Measurements from ENCODE around the gene MSL2. TPM values are rescaled to one million over a fixed set of nuclear protein-coding genes. Genes with fewer than 3 reads are reported as not detected.

MSL2 gene
- polyA plus RNA-seq, 1 donor (not counting 4 experiments of a cell fraction or from before 2014, with no cell fraction given) = 9.5 TPM

DNA sequence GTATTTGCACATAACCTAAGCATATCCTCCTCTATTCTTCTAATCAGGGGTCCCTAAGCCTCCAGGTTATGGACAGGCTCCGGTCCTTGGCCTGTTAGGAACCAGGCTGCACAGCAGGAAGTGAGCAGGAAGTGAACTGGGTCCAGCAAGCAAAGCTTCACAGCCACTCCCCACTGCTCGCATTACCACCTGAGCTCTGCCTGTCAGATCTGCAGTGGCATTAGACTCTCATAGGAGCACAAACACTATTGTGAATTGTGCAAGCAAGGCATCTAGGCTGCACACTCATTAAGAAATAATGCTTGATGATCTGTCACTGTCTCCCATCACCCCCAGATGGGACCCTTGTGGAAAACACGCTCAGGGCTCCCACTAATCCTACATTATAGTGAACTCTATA lies 9.8 kb downstream of the MSL2 start:
- dilution Hi-C loops (cut with MboI; ENCODE audit: extremely low pct_ligation_motif_present, low sequenced_read_pairs) = loop anchor here (25.0 kb wide), 1 partner anchor 151 kb away; no protein-coding TSS in a partner anchor
- Histone ChIP-seq H2AFZ (ENCODE audit: control insufficient read depth, low read length) (no peak overlapping the region), H4K20me1 (ENCODE audit: control insufficient read depth, extremely low read depth, insufficient read depth, low read length) (peaks cover 25% of the 10 kb centered on the region), H3K4me3 (ENCODE audit: control insufficient read depth in 2 of 3, extremely low read depth in 1 of 3, insufficient read depth in 2 of 3, low read depth in 1 of 3, low read length in 3 of 3) (no peak overlapping the region), H3K36me3 (ENCODE audit: control insufficient read depth in 2 of 2, extremely low read depth in 1 of 2, insufficient read depth in 2 of 2, low read length in 2 of 2) (no peaks in the 10 kb centered on the region), H3K4me2 (ENCODE audit: control insufficient read depth, extremely low read depth, insufficient read depth, low read depth, low read length) (peak overlapping the region; percentile 49), H3K9ac (ENCODE audit: control insufficient read depth, extremely low read depth, insufficient read depth, low read length) (no peak overlapping the region), H3K27me3 (ENCODE audit: control insufficient read depth, extremely low read depth, insufficient read depth, low read length) (no peaks in the 10 kb centered on the region), H3K4me1 (ENCODE audit: control insufficient read depth, extremely low read depth, insufficient read depth, low read length) (peaks cover 28% of the 10 kb centered on the region), H3K9me3 (ENCODE audit: control insufficient read depth, low read depth, low read length) (no peaks in the 10 kb centered on the region), H3K9me1 (ENCODE audit: control insufficient read depth, extremely low read depth, insufficient read depth, low read length) (peaks cover 3% of the 10 kb centered on the region), H3K79me2 (ENCODE audit: control insufficient read depth, insufficient read depth, low read length) (peaks cover 99% of the 10 kb centered on the region), H3K27ac (ENCODE audit: control insufficient read depth, insufficient read depth, low read length) (no peak overlapping the region)
- TF ChIP-seq, protein P1, sequence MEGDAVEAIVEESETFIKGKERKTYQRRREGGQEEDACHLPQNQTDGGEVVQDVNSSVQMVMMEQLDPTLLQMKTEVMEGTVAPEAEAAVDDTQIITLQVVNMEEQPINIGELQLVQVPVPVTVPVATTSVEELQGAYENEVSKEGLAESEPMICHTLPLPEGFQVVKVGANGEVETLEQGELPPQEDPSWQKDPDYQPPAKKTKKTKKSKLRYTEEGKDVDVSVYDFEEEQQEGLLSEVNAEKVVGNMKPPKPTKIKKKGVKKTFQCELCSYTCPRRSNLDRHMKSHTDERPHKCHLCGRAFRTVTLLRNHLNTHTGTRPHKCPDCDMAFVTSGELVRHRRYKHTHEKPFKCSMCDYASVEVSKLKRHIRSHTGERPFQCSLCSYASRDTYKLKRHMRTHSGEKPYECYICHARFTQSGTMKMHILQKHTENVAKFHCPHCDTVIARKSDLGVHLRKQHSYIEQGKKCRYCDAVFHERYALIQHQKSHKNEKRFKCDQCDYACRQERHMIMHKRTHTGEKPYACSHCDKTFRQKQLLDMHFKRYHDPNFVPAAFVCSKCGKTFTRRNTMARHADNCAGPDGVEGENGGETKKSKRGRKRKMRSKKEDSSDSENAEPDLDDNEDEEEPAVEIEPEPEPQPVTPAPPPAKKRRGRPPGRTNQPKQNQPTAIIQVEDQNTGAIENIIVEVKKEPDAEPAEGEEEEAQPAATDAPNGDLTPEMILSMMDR (optimal IDR thresholded peaks at IDR 0.05 in 1 of 3, IDR thresholded peaks at IDR 0.05 in 1 of 3, conservative IDR thresholded peaks at IDR 0.05 in 1 of 3; ENCODE audit: extremely low read depth in 1 of 3, insufficient read depth in 2 of 3, low read length in 3 of 3) = peak in 1 of 3 experiments; percentile 25
- TF ChIP-seq EZH2 (IDR thresholded peaks at IDR 0.05; ENCODE audit: low read length) = no peak
- DNase-seq (ENCODE audit: low read depth, low spot score) (no peak), FAIRE-seq (peak; percentile 83)

GRCh38 chr3:136184703-136185102 lies 11.4 kb downstream of the MSL2 start:
- no peak for FAIRE-seq
- TF ChIP-seq, protein P1 (optimal IDR thresholded peaks at IDR 0.05 in 1 of 3, IDR thresholded peaks at IDR 0.05 in 1 of 3, conservative IDR thresholded peaks at IDR 0.05 in 1 of 3; ENCODE audit: extremely low read depth in 1 of 3, insufficient read depth in 2 of 3, low read length in 3 of 3) = no peak
- no peak for TF ChIP-seq EZH2 (IDR thresholded peaks at IDR 0.05; ENCODE audit: low read length)
- H3K9me1 ChIP-seq (ENCODE audit: control insufficient read depth, extremely low read depth, insufficient read depth, low read length) = peaks cover 3% of the 10 kb centered on the region
- peaks cover 23% of the 10 kb centered on the region for H4K20me1 ChIP-seq (ENCODE audit: control insufficient read depth, extremely low read depth, insufficient read depth, low read length)
- peaks cover 29% of the 10 kb centered on the region for H3K4me1 ChIP-seq (ENCODE audit: control insufficient read depth, extremely low read depth, insufficient read depth, low read length)
- H3K79me2 ChIP-seq (ENCODE audit: control insufficient read depth, insufficient read depth, low read length) = peaks cover 99% of the 10 kb centered on the region
- no peak overlapping the region for H3K4me3 ChIP-seq (ENCODE audit: control insufficient read depth in 2 of 3, extremely low read depth in 1 of 3, insufficient read depth in 2 of 3, low read depth in 1 of 3, low read length in 3 of 3)
- dilution Hi-C loops (cut with MboI; ENCODE audit: extremely low pct_ligation_motif_present, low sequenced_read_pairs) = loop anchor here (25.0 kb wide), 1 partner anchor 153 kb away; no protein-coding TSS in a partner anchor
- no peaks in the 10 kb centered on the region for H3K36me3 ChIP-seq (ENCODE audit: control insufficient read depth in 2 of 2, extremely low read depth in 1 of 2, insufficient read depth in 2 of 2, low read length in 2 of 2)
- H3K9ac ChIP-seq (ENCODE audit: control insufficient read depth, extremely low read depth, insufficient read depth, low read length) = no peak overlapping the region
- no peaks in the 10 kb centered on the region for H3K27me3 ChIP-seq (ENCODE audit: control insufficient read depth, extremely low read depth, insufficient read depth, low read length)
- H3K27ac ChIP-seq (ENCODE audit: control insufficient read depth, insufficient read depth, low read length) = no peak overlapping the region
- DNase-seq (ENCODE audit: low read depth, low spot score) = no peak
- H3K4me2 ChIP-seq (ENCODE audit: control insufficient read depth, extremely low read depth, insufficient read depth, low read depth, low read length) = no peak overlapping the region
- no peaks in the 10 kb centered on the region for H3K9me3 ChIP-seq (ENCODE audit: control insufficient read depth, low read depth, low read length)
- no peak overlapping the region for H2AFZ ChIP-seq (ENCODE audit: control insufficient read depth, low read length)

Measured in keratinocyte (primary cell).